ES-I3 (cell line): Measurements from ENCODE around the gene PRMT2.
"Not testable (repeated sequence)": the region's sequence is repeated elsewhere in the genome, so short reads cannot be mapped to it uniquely, and the experiment has no call there.

Experiments used
- H3K36me3 ChIP-seq: 2 replicates; pipeline ENCODE4 v1.6.1; 2013; ENCODE audit warnings: mild to moderate bottlenecking, low read length, control low read depth, moderate library complexity; ENCODE audit not compliant: insufficient read depth
- H3K4me1 ChIP-seq: 2 replicates; pipeline ENCODE4 v1.6.1; 2013; ENCODE audit warnings: mild to moderate bottlenecking, control low read depth, low read length; ENCODE audit not compliant: insufficient read depth
- H3K9ac ChIP-seq: 2 replicates; pipeline ENCODE4 v1.6.1; 2013; ENCODE audit warnings: low read depth, mild to moderate bottlenecking, low read length, moderate library complexity
- H3K9me3 ChIP-seq: 2 replicates; pipeline ENCODE4 v1.6.1; 2013; ENCODE audit warnings: mild to moderate bottlenecking, low read length, moderate library complexity; ENCODE audit not compliant: control insufficient read depth, insufficient read depth

Gene PRMT2

GRCh38 chr21:46626536-46626935 is 8.9 kb upstream of the PRMT2 start:
- H3K9me3 ChIP-seq, result peaks cover 8% of the 10 kb centered on the region
- no peaks in the 10 kb centered on the region for H3K4me1 ChIP-seq
- H3K9ac ChIP-seq, result no peak overlapping the region
- no peaks in the 10 kb centered on the region for H3K36me3 ChIP-seq

- Histone ChIP-seq H3K9me3 (peaks cover 8% of the 10 kb centered on the region), H3K36me3 (no peaks in the 10 kb centered on the region), H3K9ac (no peak overlapping the region), H3K4me1 (no peaks in the 10 kb centered on the region)
Measured at GRCh38 chr21:46626975-46627501, 8.4 kb upstream of the PRMT2 start.

GRCh38 chr21:46627726-46628125 is 7.7 kb upstream of the PRMT2 start:
- H3K4me1 ChIP-seq, result no peaks in the 10 kb centered on the region
- H3K9ac ChIP-seq, result no peak overlapping the region
- peaks cover 8% of the 10 kb centered on the region for H3K9me3 ChIP-seq
- no peaks in the 10 kb centered on the region for H3K36me3 ChIP-seq

GRCh38 chr21:46628868-46629267 is 6.6 kb upstream of the PRMT2 start:
- no peaks in the 10 kb centered on the region for H3K4me1 ChIP-seq
- H3K9ac ChIP-seq, result no peak overlapping the region
- peaks cover 8% of the 10 kb centered on the region for H3K9me3 ChIP-seq
- no peaks in the 10 kb centered on the region for H3K36me3 ChIP-seq

GRCh38 chr21:46630915-46631314 is 4.6 kb upstream of the PRMT2 start:
- not testable (repeated sequence) for H3K4me1 ChIP-seq, H3K9ac ChIP-seq, H3K36me3 ChIP-seq, H3K9me3 ChIP-seq

GRCh38 chr21:46633566-46633965 is 1.9 kb upstream of the PRMT2 start:
- H3K9ac ChIP-seq, result no peak overlapping the region
- no peaks in the 10 kb centered on the region for H3K9me3 ChIP-seq
- H3K4me1 ChIP-seq, result peaks cover 10% of the 10 kb centered on the region
- H3K36me3 ChIP-seq, result no peaks in the 10 kb centered on the region

- Histone ChIP-seq H3K9ac (peak overlapping the region; percentile 100), H3K4me1 (peaks cover 10% of the 10 kb centered on the region), H3K36me3 (no peaks in the 10 kb centered on the region), H3K9me3 (no peaks in the 10 kb centered on the region)
Measured at GRCh38 chr21:46634427-46634826, 1.0 kb upstream of the PRMT2 start.

- peaks cover 10% of the 10 kb centered on the region for H3K4me1 ChIP-seq
- H3K9me3 ChIP-seq, result no peaks in the 10 kb centered on the region
- H3K36me3 ChIP-seq, result no peaks in the 10 kb centered on the region
- peak overlapping the region; percentile 100 for H3K9ac ChIP-seq
Measured at GRCh38 chr21:46634966-46635323, 529 bp upstream of the PRMT2 start.

- Histone ChIP-seq H3K4me1 (peaks cover 10% of the 10 kb centered on the region), H3K9ac (peak overlapping the region; percentile 100), H3K9me3 (no peaks in the 10 kb centered on the region), H3K36me3 (no peaks in the 10 kb centered on the region; the same call in 1 of the 2 replicates)
Measured at GRCh38 chr21:46636181-46636512, 673 bp downstream of the PRMT2 start.

GRCh38 chr21:46636550-46637285 is 1.2 kb downstream of the PRMT2 start:
- no peaks in the 10 kb centered on the region for H3K9me3 ChIP-seq
- peaks cover under 1% of the 10 kb centered on the region; the same call in 1 of the 2 replicates for H3K36me3 ChIP-seq
- peaks cover 10% of the 10 kb centered on the region for H3K4me1 ChIP-seq
- peak overlapping the region; percentile 100; the same call in 1 of the 2 replicates for H3K9ac ChIP-seq

- no peaks in the 10 kb centered on the region for H3K9me3 ChIP-seq
- peaks cover 10% of the 10 kb centered on the region for H3K4me1 ChIP-seq
- peaks cover 4% of the 10 kb centered on the region; the same call in 1 of the 2 replicates for H3K36me3 ChIP-seq
- H3K9ac ChIP-seq, result no peak overlapping the region
Measured at GRCh38 chr21:46637952-46638746, 2.7 kb downstream of the PRMT2 start.

- no peaks in the 10 kb centered on the region for H3K9me3 ChIP-seq
- no peak overlapping the region for H3K9ac ChIP-seq
- peaks cover 16% of the 10 kb centered on the region for H3K36me3 ChIP-seq
- H3K4me1 ChIP-seq, result peaks cover 5% of the 10 kb centered on the region
Measured at GRCh38 chr21:46639489-46640386, 4.3 kb downstream of the PRMT2 start.

GRCh38 chr21:46641656-46642055 is 6.2 kb downstream of the PRMT2 start:
- peaks cover 27% of the 10 kb centered on the region for H3K36me3 ChIP-seq
- H3K9me3 ChIP-seq, result no peaks in the 10 kb centered on the region
- no peak overlapping the region for H3K9ac ChIP-seq
- H3K4me1 ChIP-seq, result peaks cover 4% of the 10 kb centered on the region; the same call in 1 of the 2 replicates
